ENCODE results near the gene EZR. TPM values are rescaled to one million over a fixed set of nuclear protein-coding genes. Genes with fewer than 3 reads are reported as not detected.

The EZR gene
- polyA plus RNA-seq, 4 donors, result 172 to 755 (median 479) TPM

DNA sequence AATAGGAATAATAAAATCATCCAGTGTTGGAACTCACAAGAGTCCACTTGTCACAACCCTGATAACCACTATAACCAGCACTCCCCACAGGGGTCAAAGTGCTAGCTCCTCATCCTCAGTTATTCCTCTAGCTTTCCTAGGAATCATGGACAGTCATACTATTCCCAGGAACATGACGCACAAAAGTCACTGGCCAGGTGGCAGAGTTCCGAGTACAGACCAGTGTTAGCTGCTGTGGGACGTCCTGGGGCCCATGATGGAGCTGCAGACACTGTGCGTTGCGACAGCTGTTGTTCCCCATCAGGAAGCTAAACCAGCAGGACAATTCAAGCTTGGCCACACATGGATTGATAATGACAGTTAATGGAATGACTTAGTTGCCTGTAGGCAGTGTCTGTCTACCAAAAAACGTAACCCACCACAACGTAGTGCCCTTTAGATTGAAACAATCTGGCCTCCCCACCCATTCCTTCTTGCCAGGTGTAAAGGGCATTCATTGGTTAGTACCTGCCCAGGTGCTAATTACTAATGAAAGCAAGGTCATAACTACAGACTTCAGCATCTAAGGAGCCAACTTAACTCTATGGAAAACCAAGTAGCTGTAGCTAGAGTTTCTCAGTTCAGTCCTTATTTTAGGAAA, 17.4 kb downstream of the EZR start:
- Histone ChIP-seq H3K4me1 (ENCODE audit: control insufficient read depth in 3 of 3, insufficient read depth in 2 of 3, low read depth in 1 of 3, low read length in 2 of 3) (peaks cover 24 to 68% (median 26%) of the 10 kb centered on the region in 3 donors), H3K27me3 (ENCODE audit: control insufficient read depth in 3 of 3, insufficient read depth in 3 of 3, low read length in 3 of 3) (no peaks in the 10 kb centered on the region), H3K27ac (ENCODE audit: low read depth in 1 of 3, low read length in 2 of 3) (peak overlapping the region; percentile 89 to 96 (median 94)), H3K36me3 (ENCODE audit: control insufficient read depth in 3 of 3, insufficient read depth in 2 of 3, low read depth in 1 of 3, low read length in 3 of 3) (peaks cover 0 to 29% (median 0%) of the 10 kb centered on the region in 3 donors), H3K9me3 (ENCODE audit: control insufficient read depth in 2 of 2, insufficient read depth in 1 of 2, low read depth in 1 of 2, low read length in 1 of 2) (no peaks in the 10 kb centered on the region), H3K4me3 (ENCODE audit: low read depth in 1 of 3, low read length in 3 of 3) (no peak overlapping the region)
- FAIRE-seq, result peak; percentile 26
- WGBS, 3 donors, result 16 to 65% (median 27%) methylated on average over 7 of the region's 7 CpGs
- peak; percentile 93 to 99 for DNase-seq

- no peaks in the 10 kb centered on the region for H3K9me3 ChIP-seq (ENCODE audit: control insufficient read depth in 2 of 2, insufficient read depth in 1 of 2, low read depth in 1 of 2, low read length in 1 of 2)
- no peaks in the 10 kb centered on the region for H3K27me3 ChIP-seq (ENCODE audit: control insufficient read depth in 3 of 3, insufficient read depth in 3 of 3, low read length in 3 of 3)
- 11 to 35% (median 21%) methylated on average over 11 of the region's 11 CpGs for WGBS, 3 donors
- peaks cover 32 to 86% (median 33%) of the 10 kb centered on the region in 3 donors for H3K4me1 ChIP-seq (ENCODE audit: control insufficient read depth in 3 of 3, insufficient read depth in 2 of 3, low read depth in 1 of 3, low read length in 2 of 3)
- DNase-seq, result peak; percentile 89 to 96
- H3K4me3 ChIP-seq (ENCODE audit: low read depth in 1 of 3, low read length in 3 of 3), result peak overlapping the region in 1 of 3 donors; percentile 10
- H3K27ac ChIP-seq (ENCODE audit: low read depth in 1 of 3, low read length in 2 of 3), result peak overlapping the region; percentile 80 to 94 (median 84)
- peaks cover 0 to 43% (median 0%) of the 10 kb centered on the region in 3 donors for H3K36me3 ChIP-seq (ENCODE audit: control insufficient read depth in 3 of 3, insufficient read depth in 2 of 3, low read depth in 1 of 3, low read length in 3 of 3)
- no peak for FAIRE-seq
Observed at GRCh38 chr6:158799051-158799792, 19.9 kb downstream of the EZR start.

DNA sequence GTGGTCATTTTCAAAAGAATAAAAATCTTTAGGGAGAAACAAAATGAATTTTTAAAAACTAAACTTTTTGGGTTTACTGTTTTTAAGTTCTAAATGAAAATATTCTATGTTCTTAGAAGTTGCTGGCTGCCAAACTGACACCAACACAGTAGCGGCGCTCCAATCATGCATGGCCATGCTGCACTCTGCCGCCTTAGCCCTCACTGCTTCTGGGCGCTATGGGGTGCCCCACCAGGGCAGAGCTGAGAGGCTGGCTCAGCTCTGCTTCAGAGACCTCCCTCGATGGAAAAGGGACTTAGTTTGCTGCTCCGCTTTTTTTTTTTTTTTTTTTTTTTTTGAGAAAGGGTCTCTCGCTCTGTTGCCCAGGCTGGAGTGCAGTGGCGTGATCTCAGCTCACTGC, 20.9 kb downstream of the EZR start:
- H3K36me3 ChIP-seq (ENCODE audit: control insufficient read depth in 3 of 3, insufficient read depth in 2 of 3, low read depth in 1 of 3, low read length in 3 of 3), result peaks cover 0 to 45% (median 0%) of the 10 kb centered on the region in 3 donors
- no peak overlapping the region for H3K4me3 ChIP-seq (ENCODE audit: low read depth in 1 of 3, low read length in 3 of 3)
- WGBS, 3 donors, result 90 to 93% (median 91%) methylated on average over 7 to 8 of the region's 8 CpGs
- H3K4me1 ChIP-seq (ENCODE audit: control insufficient read depth in 3 of 3, insufficient read depth in 2 of 3, low read depth in 1 of 3, low read length in 2 of 3), result peaks cover 29 to 85% (median 33%) of the 10 kb centered on the region in 3 donors
- DNase-seq (no peak), FAIRE-seq (no peak)
- peak overlapping the region; percentile 80 to 94 (median 84) for H3K27ac ChIP-seq (ENCODE audit: low read depth in 1 of 3, low read length in 2 of 3)
- no peaks in the 10 kb centered on the region for H3K9me3 ChIP-seq (ENCODE audit: control insufficient read depth in 2 of 2, insufficient read depth in 1 of 2, low read depth in 1 of 2, low read length in 1 of 2)
- no peaks in the 10 kb centered on the region for H3K27me3 ChIP-seq (ENCODE audit: control insufficient read depth in 3 of 3, insufficient read depth in 3 of 3, low read length in 3 of 3)

GRCh38 chr6:158797331-158798310, 21.5 kb downstream of the EZR start:
- Histone ChIP-seq H3K27me3 (ENCODE audit: control insufficient read depth in 3 of 3, insufficient read depth in 3 of 3, low read length in 3 of 3) (no peaks in the 10 kb centered on the region), H3K36me3 (ENCODE audit: control insufficient read depth in 3 of 3, insufficient read depth in 2 of 3, low read depth in 1 of 3, low read length in 3 of 3) (peaks cover 0 to 48% (median 0%) of the 10 kb centered on the region in 3 donors), H3K4me1 (ENCODE audit: control insufficient read depth in 3 of 3, insufficient read depth in 2 of 3, low read depth in 1 of 3, low read length in 2 of 3) (peaks cover 28 to 79% (median 33%) of the 10 kb centered on the region in 3 donors), H3K27ac (ENCODE audit: low read depth in 1 of 3, low read length in 2 of 3) (peak overlapping the region in 2 of 3 donors; percentile 30 to 60), H3K4me3 (ENCODE audit: low read depth in 1 of 3, low read length in 3 of 3) (no peak overlapping the region), H3K9me3 (ENCODE audit: control insufficient read depth in 2 of 2, insufficient read depth in 1 of 2, low read depth in 1 of 2, low read length in 1 of 2) (no peaks in the 10 kb centered on the region)
- FAIRE-seq (no peak), DNase-seq (no peak)
- WGBS, 3 donors, result 29 to 58% (median 31%) methylated on average over 3 of the region's 3 CpGs

DNA sequence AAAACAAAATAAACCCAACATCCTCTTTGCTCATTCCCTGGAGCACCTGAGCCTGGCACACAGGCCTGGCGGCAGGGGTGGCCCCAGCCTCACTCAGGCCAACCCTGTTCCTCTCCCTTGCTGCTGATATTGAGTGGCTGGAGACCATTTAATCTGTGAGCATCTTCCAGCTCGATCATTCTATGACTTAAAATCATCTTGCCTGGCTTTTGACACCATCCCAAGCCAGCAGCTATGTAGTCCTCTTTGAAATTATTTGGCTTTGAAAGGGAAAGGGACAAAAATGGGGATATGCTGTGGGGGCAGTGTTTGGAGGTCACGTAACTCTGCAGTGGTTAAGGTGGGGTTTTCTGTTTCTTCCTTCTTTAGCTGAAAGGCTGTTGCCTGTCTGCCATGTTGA, 22.8 kb downstream of the EZR start:
- Histone ChIP-seq H3K4me3 (ENCODE audit: low read depth in 1 of 3, low read length in 3 of 3) (no peak overlapping the region), H3K4me1 (ENCODE audit: control insufficient read depth in 3 of 3, insufficient read depth in 2 of 3, low read depth in 1 of 3, low read length in 2 of 3) (peaks cover 27 to 71% (median 31%) of the 10 kb centered on the region in 3 donors), H3K27me3 (ENCODE audit: control insufficient read depth in 3 of 3, insufficient read depth in 3 of 3, low read length in 3 of 3) (no peaks in the 10 kb centered on the region), H3K9me3 (ENCODE audit: control insufficient read depth in 2 of 2, insufficient read depth in 1 of 2, low read depth in 1 of 2, low read length in 1 of 2) (no peaks in the 10 kb centered on the region), H3K27ac (ENCODE audit: low read depth in 1 of 3, low read length in 2 of 3) (peak overlapping the region in 2 of 3 donors; percentile 60 to 64), H3K36me3 (ENCODE audit: control insufficient read depth in 3 of 3, insufficient read depth in 2 of 3, low read depth in 1 of 3, low read length in 3 of 3) (peaks cover 0 to 55% (median 0%) of the 10 kb centered on the region in 3 donors)
- FAIRE-seq (no peak), DNase-seq (no peak)
- 76 to 84% (median 80%) methylated on average over 3 of the region's 3 CpGs for whole genome bisulfite sequencing, 3 donors

- H3K36me3 ChIP-seq (ENCODE audit: control insufficient read depth in 3 of 3, insufficient read depth in 2 of 3, low read depth in 1 of 3, low read length in 3 of 3), result peaks cover 0 to 49% (median 0%) of the 10 kb centered on the region in 3 donors
- no peak overlapping the region for H3K4me3 ChIP-seq (ENCODE audit: low read depth in 1 of 3, low read length in 3 of 3)
- H3K4me1 ChIP-seq (ENCODE audit: control insufficient read depth in 3 of 3, insufficient read depth in 2 of 3, low read depth in 1 of 3, low read length in 2 of 3), result peaks cover 27 to 64% (median 31%) of the 10 kb centered on the region in 3 donors
- H3K9me3 ChIP-seq (ENCODE audit: control insufficient read depth in 2 of 2, insufficient read depth in 1 of 2, low read depth in 1 of 2, low read length in 1 of 2), result no peaks in the 10 kb centered on the region
- peak in 1 of 2 donors; percentile 76 for DNase-seq
- peak overlapping the region; percentile 41 to 64 (median 60) for H3K27ac ChIP-seq (ENCODE audit: low read depth in 1 of 3, low read length in 2 of 3)
- H3K27me3 ChIP-seq (ENCODE audit: control insufficient read depth in 3 of 3, insufficient read depth in 3 of 3, low read length in 3 of 3), result no peaks in the 10 kb centered on the region
- no peak for FAIRE-seq
- WGBS, 3 donors, result 40 to 72% (median 50%) methylated on average over 5 of the region's 5 CpGs
Observed at GRCh38 chr6:158795516-158795915, 23.7 kb downstream of the EZR start.

- no peaks in the 10 kb centered on the region for H3K27me3 ChIP-seq (ENCODE audit: control insufficient read depth in 3 of 3, insufficient read depth in 3 of 3, low read length in 3 of 3)
- peaks cover 18 to 55% (median 24%) of the 10 kb centered on the region in 3 donors for H3K4me1 ChIP-seq (ENCODE audit: control insufficient read depth in 3 of 3, insufficient read depth in 2 of 3, low read depth in 1 of 3, low read length in 2 of 3)
- H3K27ac ChIP-seq (ENCODE audit: low read depth in 1 of 3, low read length in 2 of 3), result no peak overlapping the region
- no peaks in the 10 kb centered on the region for H3K9me3 ChIP-seq (ENCODE audit: control insufficient read depth in 2 of 2, insufficient read depth in 1 of 2, low read depth in 1 of 2, low read length in 1 of 2)
- H3K4me3 ChIP-seq (ENCODE audit: low read depth in 1 of 3, low read length in 3 of 3), result no peak overlapping the region
- DNase-seq (peak in 1 of 2 donors; percentile 50), FAIRE-seq (no peak)
- 20 to 35% (median 28%) methylated on average over 1 of the region's 1 CpG for WGBS, 3 donors
- peaks cover 0 to 50% (median 0%) of the 10 kb centered on the region in 3 donors for H3K36me3 ChIP-seq (ENCODE audit: control insufficient read depth in 3 of 3, insufficient read depth in 2 of 3, low read depth in 1 of 3, low read length in 3 of 3)
Observed at GRCh38 chr6:158793432-158793831, 25.7 kb downstream of the EZR start.
